GM19324 (cell line): ENCODE data around the gene CAPG.
"Not testable (repeated sequence)": the region's sequence is repeated elsewhere in the genome, so short reads cannot be mapped to it uniquely, and the experiment has no call there.

Source experiments
- ATAC-seq: cut with Tn5 transposase; IDR thresholded peaks from one replicate; pipeline ENCODE4 v1.9.1; 2021; ENCODE audit warnings: mild to moderate bottlenecking, moderate library complexity; ENCODE audit not compliant: unreplicated experiment, low FRiP score

The CAPG gene

DNA sequence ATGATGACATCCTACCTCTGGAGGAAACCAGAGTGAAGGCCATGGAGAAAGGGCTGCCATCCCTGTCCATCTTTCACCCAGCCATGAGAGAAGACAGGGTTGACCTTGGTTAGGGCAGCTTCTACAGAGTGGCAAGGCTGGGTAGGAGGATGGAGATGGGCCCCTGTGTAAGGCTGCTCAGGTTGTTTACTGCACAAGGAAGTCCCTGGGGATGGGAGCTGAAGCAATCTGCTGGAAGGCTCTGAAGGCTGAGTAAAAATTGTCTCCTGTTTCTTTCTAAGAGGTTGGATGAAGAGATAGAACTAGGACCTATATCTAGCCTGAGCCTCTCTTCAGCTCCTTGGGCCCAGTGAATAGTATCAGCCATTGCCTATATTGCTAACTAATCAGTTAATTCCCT lies 41.2 kb downstream of the CAPG start:
- ATAC-seq, result no peak

DNA sequence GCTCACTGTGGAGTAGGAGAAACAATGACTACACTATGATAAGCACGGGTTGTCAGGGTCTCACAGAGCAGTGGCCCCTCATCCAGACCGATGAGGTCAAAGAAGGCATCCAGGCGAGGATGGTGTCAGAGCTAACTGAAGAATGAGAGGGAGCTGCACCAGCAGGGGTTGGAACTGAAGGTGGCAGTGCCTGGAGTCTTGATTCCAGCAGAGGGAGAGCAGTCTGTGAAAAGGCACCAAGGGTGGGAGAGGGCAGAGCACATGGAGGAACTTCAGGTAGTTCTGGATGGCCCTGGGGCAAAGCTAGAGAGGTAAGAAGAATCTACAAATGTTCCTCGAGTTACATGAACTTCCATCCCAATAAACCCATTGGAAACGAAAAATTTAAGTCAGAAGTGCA lies 43.0 kb downstream of the CAPG start:
- no peak for ATAC-seq

DNA sequence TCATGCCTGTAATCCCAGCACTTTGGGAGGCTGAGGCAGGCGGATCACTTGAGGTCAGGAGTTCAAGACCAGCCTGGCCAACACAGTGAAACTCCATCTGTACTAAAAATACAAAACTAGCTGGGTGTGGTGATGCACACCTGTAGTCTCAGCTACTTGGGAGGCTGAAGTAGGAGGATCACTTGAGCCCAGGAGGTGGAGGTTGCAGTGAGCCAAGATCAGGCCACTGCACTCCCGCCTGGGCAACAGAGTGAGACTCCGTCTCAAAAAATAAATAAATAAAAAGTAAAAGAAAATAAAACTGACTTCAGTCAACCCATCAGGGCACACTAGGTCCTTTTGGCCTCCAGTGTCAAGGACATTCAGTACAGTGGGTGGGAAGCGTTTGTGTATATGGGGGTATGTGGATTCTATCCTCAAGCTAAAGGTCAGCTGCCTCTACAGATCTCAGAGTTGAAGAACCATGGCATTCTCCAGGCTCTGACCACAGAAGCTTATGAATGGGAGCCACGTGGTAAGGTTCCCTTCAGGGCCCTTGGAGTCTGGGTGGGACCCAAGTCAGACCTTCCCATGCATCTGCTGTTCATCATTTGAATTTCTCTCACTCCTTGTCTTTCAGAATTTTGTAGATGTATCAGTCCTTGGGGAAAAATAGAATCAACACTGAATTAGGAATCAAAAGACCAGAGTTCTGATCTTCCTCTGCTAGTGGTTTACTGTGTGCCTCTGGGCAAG lies 47.3 kb downstream of the CAPG start:
- not testable (repeated sequence) for ATAC-seq

DNA sequence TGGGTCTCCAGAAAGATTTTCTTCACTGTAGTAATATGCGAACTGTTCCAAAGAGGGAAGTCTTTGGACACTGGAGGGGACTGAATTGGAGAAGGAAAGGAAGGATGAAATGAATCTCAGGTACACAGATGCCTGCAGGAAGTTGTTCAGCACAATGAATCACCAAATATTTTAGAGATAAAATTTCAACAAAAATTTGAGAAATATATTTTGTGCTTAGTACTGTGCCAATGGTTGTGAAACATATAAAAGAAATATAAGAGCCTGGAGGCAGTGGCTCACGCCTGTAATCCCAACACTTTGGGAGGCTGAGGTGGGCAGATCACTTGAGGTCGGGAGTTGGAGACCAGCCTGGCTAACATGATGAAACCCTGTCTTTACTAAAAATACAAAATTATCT lies 52.4 kb downstream of the CAPG start:
- ATAC-seq, result no peak

DNA sequence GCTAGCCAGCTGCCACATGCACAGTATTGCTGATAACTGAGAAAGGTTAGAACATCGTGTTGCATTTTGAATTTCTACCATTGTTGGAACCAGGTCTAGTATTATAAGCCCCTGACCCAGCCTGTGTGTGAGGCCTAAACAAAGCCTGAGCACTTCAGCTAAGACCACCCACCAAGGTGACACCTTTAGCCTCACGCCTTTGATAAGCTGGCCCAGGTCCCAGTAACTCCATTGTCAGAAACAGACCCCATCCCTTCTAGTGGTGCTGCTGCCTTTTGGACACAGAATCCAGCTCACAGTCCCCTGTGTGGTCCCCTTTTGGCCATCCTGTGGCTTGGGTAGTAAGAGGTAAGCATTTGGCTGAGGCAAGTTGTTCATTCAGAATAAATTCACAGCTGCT lies 54.0 kb downstream of the CAPG start:
- no peak for ATAC-seq

DNA sequence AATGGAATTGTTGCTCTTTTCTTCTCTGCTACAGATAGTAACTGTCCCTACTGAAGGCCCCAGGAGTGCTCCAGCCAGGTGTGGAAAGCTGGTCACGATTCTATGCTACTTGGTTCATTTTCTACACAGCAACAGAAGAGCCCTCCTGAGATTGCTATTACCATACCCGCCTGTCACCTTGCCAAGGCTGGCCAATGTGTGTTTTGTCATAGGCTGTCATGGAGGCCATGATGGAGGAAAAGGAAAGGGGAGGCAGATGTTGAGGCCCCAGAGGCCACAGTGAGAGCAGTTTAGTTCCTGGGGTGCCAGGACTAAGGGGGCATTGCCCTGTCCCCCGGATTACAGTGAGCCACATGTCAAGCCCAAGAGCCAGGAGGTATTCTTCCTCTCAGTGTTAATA lies 54.6 kb downstream of the CAPG start:
- ATAC-seq, result no peak

DNA sequence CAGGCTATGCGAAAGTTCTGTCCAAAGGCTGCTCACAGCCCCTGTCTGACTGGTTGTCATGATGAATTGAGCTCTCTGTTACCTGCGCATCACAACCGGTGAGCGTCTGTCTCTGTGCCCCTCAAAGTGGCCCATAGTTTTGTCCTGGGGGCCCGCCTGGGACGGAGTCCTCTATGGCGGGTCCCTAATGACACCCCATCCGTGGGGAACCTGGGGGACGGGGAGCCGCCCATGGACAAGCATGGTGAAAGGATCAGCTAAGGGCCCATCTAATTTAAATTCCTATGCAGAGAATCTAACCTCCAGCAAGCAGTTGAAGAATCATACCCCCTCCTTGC lies 55.1 kb downstream of the CAPG start:
- peak; percentile 4 for ATAC-seq

DNA sequence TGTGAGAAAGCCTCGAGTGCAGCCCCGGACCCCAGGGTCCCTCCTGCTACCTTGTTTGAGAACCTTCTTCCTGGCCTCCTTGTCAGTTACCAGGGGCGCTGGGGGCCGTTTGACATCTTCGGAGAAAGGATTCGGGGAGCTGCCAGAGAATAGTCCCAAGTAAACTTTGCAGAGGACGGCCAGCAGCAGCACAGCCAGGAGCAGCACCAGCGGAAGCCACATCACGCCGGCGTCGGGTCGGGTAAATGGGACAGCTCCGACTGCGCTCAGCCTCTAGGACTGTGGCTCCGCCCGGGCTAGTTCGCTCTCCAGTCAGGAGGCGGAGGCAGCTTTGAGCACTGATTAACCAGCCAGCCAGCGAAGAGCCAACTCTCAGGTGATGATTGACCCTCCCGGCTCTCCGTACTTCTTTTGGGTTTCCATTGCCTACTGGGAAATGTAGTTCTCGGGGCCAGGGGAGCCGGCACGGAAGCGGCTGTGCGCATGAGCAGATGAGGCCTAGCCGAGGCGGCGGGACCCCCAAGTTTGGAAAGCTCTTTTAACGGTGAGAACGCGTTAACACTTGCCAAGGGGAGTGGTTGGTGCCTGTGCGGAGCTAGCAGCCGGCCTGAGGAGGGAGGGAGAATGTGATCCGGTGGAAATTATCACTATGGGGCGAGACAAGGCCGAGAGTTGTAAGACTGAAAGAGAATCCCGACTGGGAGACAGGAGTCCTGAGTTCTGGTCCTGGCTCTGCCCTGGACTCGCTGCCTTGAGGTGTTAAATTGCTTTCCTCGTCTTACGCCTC lies 55.7 kb downstream of the CAPG start, which contains the start of the genes ELMOD3 and RETSAT:
Gene ELMOD3 (plus strand): TSS at position 484 of the 787 bp plus-strand sequence. CDS start 2,430 bp downstream, outside the sequence.
Gene RETSAT (minus strand): TSS at position 243 of the 787 bp plus-strand sequence. CDS start 21 bp downstream, at position 222.
- ATAC-seq, result peak; percentile 96

DNA sequence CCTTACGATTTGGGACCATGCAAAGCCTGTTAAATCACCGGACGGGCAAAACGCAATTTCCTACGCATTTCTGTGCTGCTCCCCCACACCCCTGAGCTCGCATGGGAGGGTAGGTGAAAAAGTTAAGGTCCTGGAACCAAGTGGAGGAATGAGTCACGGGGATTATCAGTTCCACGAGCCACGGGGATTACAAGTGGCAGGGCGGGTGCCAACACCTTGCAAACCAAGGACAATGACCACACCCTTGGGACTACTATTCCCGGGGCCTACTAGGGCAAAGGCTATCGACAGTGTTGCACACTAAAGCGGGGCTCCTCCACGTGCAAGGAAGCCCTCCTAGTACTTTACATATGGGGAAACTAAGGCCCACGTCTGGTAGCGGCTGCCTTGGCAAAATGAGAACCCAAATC lies 56.3 kb downstream of the CAPG start:
- ATAC-seq, result peak; percentile 6

DNA sequence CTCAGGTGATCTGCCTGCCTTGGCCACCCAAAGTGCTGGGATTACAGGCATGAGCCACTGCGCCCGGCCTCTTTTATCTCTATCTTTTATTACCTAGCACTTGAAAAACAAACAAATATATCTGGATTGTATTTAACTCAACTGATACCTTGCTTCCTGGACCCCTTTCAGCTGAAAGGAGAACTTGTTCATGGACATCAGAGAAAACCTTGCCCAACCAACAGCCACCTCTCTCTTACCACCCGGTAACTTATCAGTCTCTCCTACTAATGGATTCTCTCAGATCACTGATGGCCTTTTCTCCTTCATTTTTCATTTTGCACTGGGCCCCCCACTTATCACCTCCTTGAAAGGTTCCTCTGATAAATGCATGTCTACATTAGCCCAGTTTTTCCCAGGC lies 62.6 kb downstream of the CAPG start:
- no peak for ATAC-seq
